NOMO-1 treated with DMSO at 0.1 percent for 48 hours (cell line): ENCODE results near the gene MYL7.
"Not testable (repeated sequence)": the region's sequence is repeated elsewhere in the genome, so short reads cannot be mapped to it uniquely, and the experiment has no call there.

Source experiments
- DNase-seq: peaks from one replicate; lab custom pipeline; 2025; ENCODE audit not compliant: unreplicated experiment; lab: John Stamatoyannopoulos, UW

The MYL7 gene, protein sequence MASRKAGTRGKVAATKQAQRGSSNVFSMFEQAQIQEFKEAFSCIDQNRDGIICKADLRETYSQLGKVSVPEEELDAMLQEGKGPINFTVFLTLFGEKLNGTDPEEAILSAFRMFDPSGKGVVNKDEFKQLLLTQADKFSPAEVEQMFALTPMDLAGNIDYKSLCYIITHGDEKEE

DNA sequence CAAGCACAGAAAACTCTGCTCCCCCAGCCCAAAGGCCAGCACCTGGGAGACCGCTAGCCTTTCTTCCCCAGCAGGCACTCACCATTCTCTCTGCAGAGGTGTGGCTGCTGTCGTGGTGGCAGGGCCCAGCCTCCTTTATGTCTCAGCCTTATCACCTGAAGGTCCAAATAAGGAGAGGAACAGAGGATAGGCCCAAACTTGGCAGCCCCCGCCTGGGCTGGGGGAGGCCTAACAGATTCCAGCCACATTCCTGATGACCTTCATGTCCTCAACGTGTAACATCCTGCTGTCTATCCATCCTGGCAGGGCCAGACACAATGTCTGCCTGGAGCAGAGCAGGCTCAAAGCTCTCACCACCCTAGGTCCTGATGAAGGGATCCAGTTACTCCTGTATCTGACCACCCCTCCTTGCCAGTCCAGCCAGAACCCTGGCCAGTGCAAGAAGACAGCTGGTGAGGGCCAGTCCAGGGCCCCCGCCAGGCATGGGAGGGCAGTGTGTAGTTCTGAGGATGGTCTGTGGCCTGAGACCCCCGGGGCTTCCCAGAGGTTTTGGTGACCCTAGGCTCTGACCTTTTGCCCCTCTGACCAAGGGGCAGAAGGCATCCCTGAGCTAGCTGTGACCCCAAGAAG lies at the start of gene MYL7:
TSS of gene MYL7 (minus strand) at position 112 of the 630 bp plus-strand sequence. CDS start at position 85, 27 bp downstream.
- no peak for DNase-seq

DNA sequence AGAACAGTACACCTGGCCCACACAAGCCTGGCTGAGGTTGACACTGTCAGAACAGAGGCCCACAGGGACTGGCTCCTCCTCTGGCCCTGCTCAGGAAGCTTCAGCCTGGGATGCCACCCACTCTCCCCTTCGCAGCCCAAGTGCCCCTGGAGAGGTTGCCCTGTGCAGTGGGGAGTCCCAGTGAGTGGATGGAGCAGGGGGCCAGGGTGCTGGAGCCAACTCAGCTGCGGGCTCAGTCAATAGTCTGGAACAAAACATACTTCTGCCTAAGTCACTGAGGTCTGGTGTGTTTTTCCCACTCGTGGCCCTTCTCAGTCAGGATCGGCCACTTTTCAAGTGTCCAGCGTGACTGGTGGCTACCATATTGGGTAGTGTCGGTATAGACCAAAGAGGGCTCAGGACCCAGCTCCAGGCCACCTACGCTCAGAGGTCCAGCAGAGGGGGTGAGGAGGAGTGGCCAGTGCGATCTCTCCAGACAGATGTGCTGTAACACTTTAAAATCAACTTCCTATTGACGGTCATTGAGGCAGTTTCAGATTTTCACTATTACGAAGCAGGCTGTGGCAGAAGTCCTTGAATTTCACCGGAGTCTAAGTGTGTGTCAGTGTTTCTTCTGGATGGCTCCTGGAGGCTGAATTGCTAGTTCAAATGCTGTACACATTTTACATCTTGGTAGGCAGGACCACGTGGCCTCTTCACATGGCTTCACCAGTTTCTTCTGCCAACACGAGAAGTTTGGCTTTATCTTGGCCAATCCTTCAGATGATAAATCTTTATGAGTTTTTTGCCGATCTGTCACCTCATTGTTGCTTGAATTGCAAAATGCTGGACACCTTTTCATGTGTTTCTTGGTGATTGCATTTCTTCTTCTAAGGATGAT lies 49.1 kb upstream of the MYL7 start:
- DNase-seq, result no peak

DNA sequence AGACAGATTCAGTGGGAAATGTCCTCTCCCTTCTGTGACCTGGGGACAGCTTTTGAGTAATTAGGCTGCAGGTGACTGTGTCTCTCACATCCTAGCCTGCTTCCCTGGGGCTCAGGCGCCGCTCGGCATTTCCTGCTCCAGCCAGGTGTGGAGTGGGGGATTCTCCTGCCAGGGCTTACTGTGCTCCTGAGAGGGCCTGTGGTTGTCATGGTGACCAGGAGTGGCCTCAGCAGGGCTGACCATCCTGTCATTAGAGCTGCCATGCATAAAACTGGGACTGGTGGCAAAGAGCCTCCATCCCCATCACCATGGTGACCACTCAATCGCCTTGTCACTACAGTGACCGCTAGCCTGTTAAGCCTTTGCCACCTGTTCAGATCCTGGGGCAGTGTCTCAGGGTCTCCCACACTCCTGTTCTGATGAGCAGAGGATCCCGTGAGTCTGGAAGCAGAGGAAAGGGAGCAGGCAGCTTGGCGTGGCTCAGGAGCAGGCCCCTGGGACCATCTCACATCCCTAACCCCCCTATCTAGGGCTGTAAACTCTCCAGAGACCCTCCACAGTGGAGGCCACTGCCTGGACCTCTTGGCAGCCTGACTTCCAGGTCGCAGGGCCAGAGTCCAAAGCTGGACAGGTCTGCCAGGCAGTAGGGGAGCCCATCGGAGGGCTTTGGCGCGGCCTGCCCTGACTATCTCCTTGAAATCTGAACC lies 48.3 kb upstream of the MYL7 start, which contains the start of gene GCK:
TSS of gene GCK (minus strand) at position 154 of the 707 bp plus-strand sequence. CDS start 486 bp downstream, outside the sequence.
- no peak for DNase-seq

DNA sequence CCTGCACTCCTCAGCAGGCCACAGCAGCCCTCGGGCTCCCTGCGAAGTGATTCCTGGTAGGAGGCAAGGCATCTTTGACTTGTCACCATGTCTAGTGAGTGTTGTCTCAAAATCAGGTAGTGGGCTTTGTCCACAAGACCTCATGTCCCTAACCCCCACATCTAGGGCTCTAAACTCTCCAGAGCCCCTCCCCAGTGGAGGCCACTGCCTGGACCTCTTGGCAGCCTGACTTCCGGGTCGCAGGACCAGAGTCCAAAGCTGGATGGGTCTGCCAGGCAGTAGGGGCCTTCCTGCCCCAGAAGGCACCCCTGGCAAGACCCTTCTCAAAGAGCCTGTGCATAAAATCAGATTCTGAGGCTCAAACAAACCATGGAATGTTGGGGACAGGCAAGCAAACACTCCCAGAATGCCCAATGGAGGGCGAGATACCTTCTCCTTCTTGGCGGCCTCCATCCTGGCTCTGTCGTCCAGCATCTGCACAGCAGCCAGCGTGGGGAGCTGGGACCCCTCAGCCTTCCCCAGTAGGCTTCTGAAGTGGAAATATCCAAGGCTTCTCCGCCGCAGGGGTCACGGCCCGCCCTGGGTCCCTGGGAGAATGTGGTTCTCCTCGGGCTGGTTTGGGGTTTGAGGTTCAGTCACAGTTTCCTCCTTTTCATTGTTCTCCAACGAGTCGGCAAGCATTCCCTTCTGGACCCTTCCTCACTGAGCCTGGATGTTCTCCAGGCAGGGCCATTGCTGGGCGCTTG lies 47.5 kb upstream of the MYL7 start:
- no peak for DNase-seq

DNA sequence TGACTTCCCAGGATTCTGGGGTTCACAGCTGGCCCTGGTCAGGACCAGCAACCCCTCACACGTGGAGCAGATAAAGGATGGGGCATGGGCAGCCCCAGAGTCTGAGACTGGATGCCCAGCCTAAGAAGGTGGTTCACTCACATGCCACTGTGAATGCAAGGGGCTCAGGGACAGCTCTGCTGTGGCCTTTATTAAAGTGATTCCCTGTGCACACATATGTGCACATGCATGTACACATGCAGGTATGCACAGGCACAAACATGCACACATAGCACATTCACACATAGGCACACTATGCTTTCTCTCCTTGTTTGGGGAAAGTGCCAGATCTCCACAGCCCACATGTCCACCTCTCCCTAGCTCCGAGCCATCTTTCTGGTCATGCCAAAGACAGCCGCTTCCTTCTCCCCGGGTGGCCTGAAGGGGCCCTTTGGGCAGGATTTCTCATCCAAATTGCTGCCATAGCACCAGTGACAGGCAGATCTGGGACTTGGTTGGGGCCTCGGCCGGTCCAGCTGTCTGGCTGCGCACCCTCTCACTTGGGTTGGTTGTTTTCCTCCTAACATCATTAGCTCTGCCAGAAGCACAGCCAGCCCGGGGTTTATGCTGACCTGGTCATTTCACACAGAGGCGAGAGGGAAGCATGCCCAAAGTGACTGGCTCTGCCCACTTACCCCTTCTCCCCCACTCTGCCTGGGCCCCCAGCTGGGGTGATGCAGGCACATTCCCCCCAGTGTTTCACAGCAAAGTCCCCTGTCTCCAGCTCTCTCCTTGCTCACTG lies 46.7 kb upstream of the MYL7 start:
- DNase-seq, result no peak

DNA sequence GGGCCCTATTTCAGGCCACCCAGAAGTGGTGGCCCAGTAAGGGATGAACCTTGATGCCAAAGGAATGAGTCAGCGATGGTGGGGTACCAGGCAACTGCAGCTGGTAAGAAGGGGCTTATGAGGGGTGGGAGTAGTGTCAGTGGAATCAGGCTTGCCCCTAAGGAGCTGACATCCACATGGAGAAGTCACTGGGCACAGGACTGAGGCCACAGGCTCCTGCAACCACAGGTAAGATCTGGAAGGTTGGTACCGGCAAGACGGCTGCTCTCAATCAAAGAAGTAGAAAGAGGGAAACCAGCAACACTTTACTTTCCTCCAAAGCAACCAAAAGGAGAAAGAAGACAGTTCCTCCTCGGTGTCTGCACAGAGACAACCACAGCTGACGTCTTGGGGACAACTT lies 45.6 kb upstream of the MYL7 start:
- no peak for DNase-seq

DNA sequence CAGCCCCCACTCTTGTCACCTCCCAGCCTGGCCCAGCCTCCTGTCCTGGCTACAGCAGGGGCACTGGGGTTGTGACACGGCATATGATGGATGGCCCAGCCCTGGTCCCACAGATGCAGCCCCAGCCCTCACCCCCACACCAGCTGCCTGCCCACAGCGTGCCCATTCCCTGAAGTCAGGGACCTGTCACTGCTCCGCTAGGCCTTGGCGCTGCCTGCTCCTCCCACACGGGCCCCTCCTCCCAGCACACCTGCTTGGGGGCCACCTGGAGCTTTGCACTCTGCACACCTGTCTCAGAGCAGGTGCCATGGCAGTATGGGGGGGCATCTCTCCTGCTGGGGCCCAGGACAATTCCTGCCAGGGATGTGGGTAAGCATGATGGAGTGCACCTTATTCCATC lies 44.6 kb upstream of the MYL7 start:
- no peak for DNase-seq

DNA sequence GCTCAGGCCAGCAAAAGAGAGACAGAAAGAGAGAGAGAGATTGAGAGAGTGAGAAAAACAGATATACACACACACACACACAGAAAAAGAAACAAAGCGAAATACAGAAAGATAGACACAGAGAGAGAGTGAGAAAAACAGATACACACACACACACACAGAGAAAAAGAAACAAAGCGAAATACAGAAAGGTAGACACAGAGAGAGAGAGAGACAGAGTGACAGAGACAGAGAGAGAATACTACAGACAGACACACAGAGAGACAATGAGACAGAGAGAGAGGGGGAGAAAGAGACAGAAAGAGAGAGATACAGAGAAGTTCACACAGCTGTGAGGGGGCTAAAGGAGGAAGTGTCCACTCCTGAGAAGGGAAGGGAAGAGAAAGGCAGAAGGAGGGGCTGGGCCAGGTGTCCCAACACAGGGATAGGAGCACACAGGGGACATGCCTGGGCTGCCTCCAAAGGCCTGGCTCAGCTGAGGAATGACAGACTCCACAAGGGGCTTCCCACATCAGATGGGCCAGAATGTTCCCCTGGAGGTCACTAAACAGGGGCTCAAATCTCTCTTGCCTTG lies 43.8 kb upstream of the MYL7 start:
- DNase-seq, result no peak

DNA sequence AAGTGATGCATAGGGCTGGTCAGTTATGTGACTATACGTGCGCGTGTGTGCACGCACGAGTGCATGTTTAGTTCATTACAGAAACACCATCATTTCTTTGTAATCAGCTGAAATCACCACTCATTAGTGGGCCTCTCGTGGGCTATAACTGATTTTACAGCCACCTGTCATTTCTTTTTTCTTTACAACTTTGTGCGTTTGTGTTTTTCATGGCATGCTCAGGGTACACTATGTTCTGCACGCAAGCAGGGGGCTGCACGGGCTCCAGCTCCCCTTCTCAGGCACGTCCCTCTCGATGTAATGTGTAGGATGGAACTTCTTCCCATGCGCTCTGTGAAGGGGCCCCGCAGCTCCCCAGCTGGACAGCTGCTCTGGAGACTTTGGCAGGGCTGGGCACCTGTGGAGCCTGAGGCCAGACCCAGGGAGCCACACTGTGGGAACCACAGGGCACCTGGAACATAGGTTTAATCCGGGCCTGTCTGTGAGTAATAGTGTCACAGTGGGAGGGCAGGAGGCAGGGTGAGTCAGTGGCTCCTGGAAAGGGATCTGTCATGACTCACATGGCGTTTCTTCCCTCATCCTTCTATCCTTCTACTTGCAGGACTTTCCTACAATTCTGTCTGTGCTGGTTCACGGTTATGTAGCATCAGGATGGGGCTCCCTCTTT lies 43.2 kb upstream of the MYL7 start:
- no peak for DNase-seq

DNA sequence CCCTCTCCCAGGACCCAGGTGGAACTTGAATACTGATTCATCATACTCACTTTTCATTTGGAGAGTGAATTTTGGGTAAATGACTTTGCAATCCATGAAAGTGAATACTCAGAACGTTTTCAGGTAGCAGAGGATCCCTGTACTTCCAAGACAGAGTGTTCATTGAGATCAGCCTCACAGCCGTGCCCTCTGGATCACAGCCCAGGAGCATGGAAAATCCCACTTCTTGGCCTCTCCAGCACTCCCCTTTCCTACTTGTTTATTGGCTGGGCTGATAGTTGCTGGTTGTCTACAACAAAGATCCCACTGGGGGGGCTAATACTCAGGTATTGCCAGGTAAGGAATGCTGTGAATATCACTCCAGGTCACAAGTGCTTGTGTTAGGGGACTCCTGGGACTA lies 42.3 kb upstream of the MYL7 start:
- no peak for DNase-seq

DNA sequence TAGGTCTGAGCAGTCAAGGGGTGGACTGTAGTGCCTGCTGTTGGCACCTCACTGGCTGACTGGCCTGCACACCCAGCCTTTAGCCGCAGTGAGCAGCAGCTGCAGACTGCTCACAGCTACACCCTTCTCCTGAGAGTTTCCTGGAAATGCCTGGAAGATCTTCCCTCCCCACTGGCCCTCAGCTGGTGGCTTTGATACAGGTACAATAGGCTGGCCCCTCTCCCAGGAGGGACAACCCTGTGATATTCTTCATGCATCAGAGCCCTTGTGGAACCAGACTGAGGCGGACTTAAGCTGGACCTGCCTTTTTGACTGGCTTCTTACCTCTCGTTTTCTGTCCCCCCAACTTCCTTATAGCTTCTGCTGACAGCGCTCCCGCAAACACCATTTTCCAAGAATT lies 41.7 kb upstream of the MYL7 start:
- no peak for DNase-seq

DNA sequence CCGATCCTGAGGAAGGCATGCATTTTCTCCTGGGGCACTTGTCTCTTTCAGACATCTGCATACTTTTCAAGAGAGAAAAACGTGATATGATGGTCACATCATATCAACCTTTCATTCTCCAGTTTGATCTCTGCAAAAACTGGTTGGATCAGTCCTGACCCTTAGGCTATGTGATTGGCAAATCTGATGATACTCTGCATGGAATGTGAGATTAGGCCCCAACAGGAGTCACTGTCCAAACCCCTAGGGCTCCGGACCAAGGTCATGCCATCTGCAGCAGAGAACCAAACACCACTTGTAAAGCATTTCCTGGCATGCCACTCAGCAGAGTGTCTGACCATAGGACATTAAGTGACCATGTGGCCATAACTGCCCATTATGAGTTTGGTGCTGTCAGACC lies 39.5 kb upstream of the MYL7 start:
- no peak for DNase-seq

DNA sequence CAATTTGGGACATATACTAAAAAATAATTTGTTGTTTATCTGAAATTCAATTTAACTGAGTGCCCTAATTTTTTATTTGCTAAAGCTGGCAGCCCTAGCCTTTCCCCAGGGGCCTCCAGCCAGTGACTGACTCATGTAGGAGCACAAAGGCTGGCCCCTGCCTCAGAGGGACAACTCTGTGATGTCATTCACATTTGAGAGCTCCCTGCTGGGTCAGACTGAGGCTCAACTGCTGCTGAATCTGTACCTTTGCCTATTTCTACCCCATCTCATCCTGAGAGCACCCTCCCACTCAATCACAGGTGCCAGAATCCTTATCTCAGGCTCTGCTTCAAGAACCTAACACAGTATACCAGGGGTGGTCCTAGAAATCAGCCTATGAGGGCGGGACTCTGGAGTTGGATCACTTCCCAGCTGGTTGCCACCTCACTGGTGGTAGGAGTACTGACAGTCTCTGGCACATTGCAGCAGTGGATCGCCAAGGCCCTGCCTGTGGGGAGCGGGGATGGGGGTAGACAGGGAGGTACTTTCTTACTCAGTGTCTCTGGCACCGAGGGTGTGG lies 36.5 kb upstream of the MYL7 start:
- no peak for DNase-seq

DNA sequence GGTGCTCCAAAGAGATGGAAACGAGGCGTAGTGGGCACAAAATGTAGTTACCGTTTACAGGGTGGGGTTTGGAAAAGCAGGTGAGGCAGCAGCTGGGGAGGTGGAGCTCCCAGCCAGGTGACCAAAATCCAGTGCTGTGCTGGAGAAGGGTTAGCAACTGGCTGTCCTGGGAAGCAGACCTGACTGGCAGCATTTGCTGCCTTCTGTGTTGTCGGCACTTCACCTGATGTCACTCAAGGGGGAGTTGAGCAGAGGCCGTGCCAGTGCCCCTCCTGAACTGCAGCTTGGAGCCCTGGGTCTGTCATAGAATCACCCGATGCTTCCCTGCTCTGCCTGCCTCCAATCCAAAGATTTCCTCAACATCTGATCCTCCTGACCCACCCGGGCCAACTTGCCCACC lies 35.4 kb upstream of the MYL7 start:
- no peak for DNase-seq

DNA sequence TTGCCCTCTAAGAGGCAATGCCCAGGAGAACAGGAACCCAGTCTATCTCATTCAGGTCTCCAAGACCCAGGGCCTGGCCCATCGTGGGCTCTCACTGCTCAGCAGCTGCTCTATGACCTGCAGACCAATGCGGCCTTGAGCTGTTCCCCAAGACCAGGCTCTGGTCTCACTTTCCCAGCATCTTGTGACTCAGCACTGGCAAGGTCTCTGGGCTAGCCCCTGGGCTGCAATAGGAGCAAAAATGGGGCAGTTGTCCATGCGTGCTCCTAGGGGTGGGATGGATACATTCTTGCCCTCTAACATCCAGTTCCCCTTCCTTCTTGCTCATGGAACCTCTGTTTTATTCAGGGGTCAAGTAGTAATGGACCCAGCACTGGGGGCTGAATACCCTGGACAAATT lies 34.6 kb upstream of the MYL7 start:
- DNase-seq, result no peak

DNA sequence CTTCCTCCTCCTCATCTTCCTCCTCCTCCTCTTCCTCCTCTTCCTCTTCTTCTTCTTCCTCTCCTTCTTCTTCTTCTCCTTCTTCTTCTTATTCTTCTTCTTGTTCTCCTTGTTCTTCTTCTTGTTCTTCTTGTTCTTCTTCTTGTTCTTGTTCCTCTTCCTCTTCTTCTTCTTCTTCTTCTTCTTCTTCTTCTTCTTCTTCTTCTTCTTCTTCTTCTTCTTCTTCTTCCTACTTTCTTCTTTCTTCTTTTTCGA lies 33.5 kb upstream of the MYL7 start:
- not testable (repeated sequence) for DNase-seq

DNA sequence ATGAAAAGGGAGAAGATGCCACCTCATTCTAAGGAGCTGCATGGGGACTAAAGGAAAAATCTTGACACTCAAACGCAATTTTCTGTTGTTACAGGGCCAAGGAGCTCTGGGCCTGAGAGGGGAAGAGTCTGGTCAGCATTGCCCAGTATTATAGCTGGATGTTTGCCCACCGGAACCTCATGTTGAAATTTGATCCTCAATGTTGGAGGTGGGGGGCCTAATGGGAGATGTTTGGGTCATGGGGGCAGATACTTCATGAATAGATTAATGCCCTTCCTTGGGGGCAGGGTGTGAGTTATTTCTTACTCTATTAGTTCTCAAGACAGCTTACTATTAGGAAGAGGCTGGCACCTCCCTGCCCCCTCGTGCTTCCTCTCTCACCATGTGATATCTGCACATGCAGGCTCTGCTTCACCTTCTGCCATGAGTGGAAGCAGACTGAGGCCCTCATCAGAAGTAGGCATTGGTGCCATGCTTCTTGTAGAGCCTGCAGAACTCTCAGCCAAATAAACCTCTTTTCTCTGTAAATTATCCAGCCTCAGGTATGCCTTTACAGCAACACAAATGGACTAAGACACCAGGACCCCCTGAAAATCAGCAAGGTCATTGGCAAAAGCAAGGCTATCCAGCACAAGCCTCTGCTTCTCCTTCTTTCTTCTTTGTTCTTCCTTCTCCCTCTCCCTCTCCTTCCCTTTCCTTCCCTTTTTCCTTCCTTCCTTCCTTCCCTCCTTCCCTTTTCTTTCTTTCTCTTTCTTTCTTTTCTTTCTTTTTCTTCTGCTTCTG lies 33.0 kb upstream of the MYL7 start:
- no peak for DNase-seq

DNA sequence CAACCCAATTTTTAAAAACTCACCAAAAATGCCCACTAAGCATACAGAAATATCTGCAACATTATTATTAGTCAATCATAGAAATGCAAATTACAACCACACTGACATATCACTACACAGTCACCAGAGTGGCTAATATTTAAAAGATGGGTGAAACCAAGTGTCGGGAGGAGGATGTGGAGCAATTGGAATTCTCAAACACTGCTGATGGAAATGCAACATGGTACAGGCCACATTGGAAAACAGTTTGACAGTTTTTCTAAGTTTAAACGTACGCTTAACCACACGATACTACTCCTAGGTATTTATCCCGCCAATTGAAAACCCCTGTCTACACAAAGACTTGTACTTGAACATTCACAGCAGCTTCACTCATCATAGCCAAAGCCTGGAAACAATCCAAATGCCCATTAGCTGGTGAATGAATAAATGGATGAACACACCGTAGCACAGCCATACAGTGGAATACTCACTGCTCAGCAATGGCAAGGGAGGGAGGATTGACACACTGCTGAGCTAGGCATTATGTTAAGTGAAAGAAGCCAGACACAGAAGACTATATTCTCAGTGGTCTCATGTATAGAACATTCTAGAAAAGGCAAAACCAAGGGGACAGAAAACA lies 31.8 kb upstream of the MYL7 start:
- no peak for DNase-seq
